ENCODE data around the gene SEPTIN8.

DNA sequence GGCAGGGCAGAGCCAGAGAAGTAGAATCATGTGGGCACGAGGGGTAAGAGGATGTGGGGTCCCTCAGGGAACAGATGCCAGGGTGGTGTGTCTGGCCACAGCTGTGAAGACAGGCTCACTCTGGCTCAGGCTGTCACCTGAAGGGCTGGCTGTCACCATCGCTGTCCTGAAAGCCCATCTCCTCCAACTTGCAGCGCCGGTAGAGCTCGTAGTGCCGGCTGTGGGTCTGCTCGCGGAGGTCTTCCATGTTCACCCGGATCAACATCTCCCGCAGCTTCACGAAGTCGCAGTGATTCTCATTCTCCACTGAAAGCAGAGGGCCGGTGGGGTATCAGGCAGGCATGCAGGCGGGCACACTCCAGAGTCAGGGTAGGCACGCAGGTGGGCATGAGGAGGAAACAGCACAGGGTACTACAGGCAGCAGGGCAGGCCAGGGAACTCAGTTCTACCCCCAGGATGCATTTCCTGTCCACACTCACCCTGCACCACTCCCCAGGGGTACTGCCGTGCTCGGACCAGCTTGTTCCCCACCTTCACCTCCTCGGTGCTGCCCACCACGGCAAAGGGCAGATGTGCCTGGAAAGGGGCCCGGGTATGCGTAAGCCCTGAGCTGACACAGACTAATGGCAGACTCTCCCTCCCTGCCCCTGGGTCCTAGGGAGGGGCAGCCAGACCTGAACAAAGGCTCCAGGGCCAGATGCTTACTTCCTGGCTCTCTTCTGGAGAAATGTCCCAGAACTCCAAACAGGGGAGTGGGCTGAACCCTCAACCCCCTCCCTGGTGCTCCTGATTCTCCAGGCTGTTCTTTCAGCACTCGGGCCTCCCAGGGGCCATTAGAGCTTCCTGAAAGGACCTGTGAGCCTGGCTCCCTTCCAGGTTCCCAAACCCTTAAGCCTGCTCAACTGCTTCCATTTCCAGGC lies 15.5 kb downstream of the SEPTIN8 start:
- TF ChIP-seq, protein P1, sequence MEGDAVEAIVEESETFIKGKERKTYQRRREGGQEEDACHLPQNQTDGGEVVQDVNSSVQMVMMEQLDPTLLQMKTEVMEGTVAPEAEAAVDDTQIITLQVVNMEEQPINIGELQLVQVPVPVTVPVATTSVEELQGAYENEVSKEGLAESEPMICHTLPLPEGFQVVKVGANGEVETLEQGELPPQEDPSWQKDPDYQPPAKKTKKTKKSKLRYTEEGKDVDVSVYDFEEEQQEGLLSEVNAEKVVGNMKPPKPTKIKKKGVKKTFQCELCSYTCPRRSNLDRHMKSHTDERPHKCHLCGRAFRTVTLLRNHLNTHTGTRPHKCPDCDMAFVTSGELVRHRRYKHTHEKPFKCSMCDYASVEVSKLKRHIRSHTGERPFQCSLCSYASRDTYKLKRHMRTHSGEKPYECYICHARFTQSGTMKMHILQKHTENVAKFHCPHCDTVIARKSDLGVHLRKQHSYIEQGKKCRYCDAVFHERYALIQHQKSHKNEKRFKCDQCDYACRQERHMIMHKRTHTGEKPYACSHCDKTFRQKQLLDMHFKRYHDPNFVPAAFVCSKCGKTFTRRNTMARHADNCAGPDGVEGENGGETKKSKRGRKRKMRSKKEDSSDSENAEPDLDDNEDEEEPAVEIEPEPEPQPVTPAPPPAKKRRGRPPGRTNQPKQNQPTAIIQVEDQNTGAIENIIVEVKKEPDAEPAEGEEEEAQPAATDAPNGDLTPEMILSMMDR (IDR thresholded peaks at IDR 0.05), result no peak
- TF ChIP-seq POLR2A (IDR thresholded peaks at IDR 0.05), result no peak
- TF ChIP-seq EP300 (IDR thresholded peaks at IDR 0.05), result no peak

Measured in ovary (tissue), 3 donors.